ENCODE measurements around the gene S100A4. TPM values are rescaled to one million over a fixed set of nuclear protein-coding genes. Genes with fewer than 3 reads are reported as not detected.

The S100A4 gene
- total RNA-seq, 1 donor = 793 TPM

DNA sequence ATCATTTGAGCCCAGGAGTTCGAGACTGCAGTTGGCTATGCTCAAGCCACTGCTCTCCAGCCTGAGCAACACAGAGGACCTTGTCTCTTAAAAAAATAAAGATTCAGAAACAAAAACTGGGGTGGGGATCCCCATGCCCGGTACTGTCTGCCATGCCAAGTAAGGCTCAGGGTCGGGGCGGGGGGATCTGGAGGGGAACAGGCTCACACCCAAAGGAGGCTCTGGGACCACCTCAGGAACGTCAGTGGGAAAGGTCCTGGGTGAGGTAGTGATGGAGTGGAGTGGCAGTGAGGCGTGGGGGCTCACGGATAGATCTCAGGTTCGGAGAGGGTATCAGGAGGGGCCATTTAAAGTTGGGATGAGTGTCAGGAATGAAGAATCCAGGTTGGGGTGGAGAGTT lies 765 bp upstream of the S100A4 start:
- peak overlapping the region; percentile 82 for H3K4me3 ChIP-seq (ENCODE audit: low read length)
- H3K9me3 ChIP-seq (ENCODE audit: low read depth, low read length) = no peaks in the 10 kb centered on the region
- H3K4me1 ChIP-seq (ENCODE audit: insufficient read depth, low read length) = peaks cover 99% of the 10 kb centered on the region
- no peaks in the 10 kb centered on the region for H3K27me3 ChIP-seq (ENCODE audit: insufficient read depth, low read length)

DNA sequence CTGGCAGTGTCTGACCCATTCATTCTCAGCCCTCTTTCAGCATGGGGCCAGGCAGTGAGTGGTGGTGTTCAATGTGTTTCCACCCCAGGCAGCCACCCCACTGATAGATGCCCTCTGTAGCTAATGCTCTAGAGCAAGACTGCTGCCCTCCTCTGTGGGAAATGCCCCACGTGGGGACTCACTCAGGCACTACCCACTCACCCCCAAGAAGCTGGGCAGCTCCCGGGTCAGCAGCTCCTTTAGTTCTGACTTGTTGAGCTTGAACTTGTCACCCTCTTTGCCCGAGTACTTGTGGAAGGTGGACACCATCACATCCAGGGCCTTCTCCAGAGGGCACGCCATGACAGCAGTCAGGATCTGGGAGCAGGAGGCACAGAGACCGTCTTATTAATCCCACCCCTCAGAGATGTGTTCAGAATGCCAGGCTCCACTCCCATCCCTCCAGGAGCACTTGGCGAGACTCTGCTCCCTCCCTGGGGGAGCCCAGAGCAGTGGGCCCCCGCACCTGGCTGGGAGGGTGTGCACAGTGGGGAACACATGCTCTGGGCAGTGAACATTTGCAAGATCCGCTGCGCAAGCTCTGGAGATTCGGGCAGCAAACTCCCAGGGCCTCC lies 1.0 kb downstream of the S100A4 start:
- no peaks in the 10 kb centered on the region for H3K9me3 ChIP-seq (ENCODE audit: low read depth, low read length)
- H3K27me3 ChIP-seq (ENCODE audit: insufficient read depth, low read length) = no peaks in the 10 kb centered on the region
- H3K4me3 ChIP-seq (ENCODE audit: low read length) = peak overlapping the region; percentile 82
- H3K4me1 ChIP-seq (ENCODE audit: insufficient read depth, low read length) = peaks cover 100% of the 10 kb centered on the region

GRCh38 chr1:153543736-153544135 lies 1.9 kb downstream of the S100A4 start:
- H3K4me3 ChIP-seq (ENCODE audit: low read length) = peak overlapping the region; percentile 6
- no peaks in the 10 kb centered on the region for H3K9me3 ChIP-seq (ENCODE audit: low read depth, low read length)
- peaks cover 94% of the 10 kb centered on the region for H3K4me1 ChIP-seq (ENCODE audit: insufficient read depth, low read length)
- no peaks in the 10 kb centered on the region for H3K27me3 ChIP-seq (ENCODE audit: insufficient read depth, low read length)

DNA sequence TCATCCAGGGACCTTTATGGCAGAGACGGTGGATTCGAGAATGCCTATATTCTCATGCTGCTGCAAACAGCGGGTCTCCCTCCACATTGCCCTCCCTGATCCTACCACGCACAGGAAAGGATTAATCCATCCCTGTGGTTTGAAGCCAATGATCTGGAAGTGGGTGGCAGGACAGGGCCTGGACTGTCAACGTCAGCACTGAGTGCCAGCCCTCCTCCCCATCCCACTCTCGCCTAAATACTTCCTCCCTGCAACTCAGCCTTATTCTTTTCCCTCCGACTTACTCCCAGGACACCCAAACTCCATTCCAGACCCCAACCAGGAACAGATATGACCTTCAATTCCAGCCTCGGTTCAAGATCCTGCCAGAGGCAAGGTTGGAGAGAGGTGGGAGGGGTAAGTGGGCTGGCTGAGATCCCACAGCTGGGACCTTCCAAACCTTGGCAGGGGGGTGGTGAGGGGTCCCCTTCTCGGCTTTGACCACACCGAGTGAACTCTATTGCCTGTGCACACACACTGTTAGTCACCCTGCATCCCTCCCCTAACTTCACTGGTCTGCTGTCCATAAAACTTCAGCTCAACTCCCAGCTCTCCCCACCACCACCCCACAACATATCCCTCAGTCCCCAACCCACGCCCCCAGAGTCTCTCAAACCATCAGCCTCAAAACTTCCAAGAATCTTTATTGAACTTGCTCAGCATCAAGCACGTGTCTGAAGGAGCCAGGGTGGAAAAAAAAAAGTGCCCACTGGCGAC lies 2.5 kb downstream of the S100A4 start:
- Histone ChIP-seq H3K4me1 (ENCODE audit: insufficient read depth, low read length) (peaks cover 92% of the 10 kb centered on the region), H3K9me3 (ENCODE audit: low read depth, low read length) (no peaks in the 10 kb centered on the region), H3K4me3 (ENCODE audit: low read length) (no peak overlapping the region), H3K27me3 (ENCODE audit: insufficient read depth, low read length) (no peaks in the 10 kb centered on the region)

- peaks cover 81% of the 10 kb centered on the region for H3K4me1 ChIP-seq (ENCODE audit: insufficient read depth, low read length)
- H3K9me3 ChIP-seq (ENCODE audit: low read depth, low read length) = no peaks in the 10 kb centered on the region
- H3K27me3 ChIP-seq (ENCODE audit: insufficient read depth, low read length) = no peaks in the 10 kb centered on the region
- no peak overlapping the region for H3K4me3 ChIP-seq (ENCODE audit: low read length)
These were observed 3.7 kb downstream of the S100A4 start for GRCh38 chr1:153541641-153542590.

GRCh38 chr1:153540394-153541361 lies 4.9 kb downstream of the S100A4 start, which contains the start of gene S100A5:
S100A5 (minus strand) TSS chr1:153540934; CDS start chr1:153540191, 743 bp downstream.
- peaks cover 78% of the 10 kb centered on the region for H3K4me1 ChIP-seq (ENCODE audit: insufficient read depth, low read length)
- H3K4me3 ChIP-seq (ENCODE audit: low read length) = no peak within 1 kb of the TSS
- no peaks in the 10 kb centered on the region for H3K27me3 ChIP-seq (ENCODE audit: insufficient read depth, low read length)
- no peaks in the 10 kb centered on the region for H3K9me3 ChIP-seq (ENCODE audit: low read depth, low read length)

DNA sequence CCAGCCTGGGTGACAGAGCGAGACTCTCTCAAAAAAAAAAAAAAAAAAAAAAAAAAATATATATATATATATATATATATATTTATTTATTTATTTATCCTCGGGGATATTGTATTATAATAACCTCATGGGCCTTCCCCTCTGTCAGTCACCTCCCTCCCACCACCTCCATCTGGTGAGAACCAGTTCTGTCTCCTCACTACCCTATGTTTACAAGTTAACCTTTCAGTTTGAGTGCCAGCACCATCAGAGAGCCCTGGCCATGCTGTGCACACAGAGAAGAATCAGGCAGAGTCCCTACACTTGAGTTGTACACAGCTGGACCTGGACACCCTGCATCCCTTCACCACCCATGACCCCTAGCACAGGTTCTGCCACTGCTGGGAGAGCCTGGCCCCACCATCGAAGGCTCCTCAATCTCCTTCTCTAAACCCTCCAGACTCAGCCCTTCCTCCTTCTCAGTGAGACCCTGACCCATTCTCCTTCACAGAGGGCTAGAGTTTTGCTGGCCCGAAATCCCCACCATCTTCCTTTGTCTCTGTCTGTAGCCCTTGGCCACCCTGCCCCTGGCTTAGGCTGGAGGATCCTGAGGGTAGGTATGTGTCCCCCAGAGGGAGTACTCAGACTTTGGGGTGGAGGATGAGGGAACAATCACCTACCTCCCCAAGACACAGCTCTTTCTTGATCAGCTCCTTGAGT lies 6.1 kb downstream of the S100A4 start:
- Histone ChIP-seq H3K4me3 (ENCODE audit: low read length) (no peak overlapping the region), H3K27me3 (ENCODE audit: insufficient read depth, low read length) (no peaks in the 10 kb centered on the region), H3K4me1 (ENCODE audit: insufficient read depth, low read length) (peaks cover 78% of the 10 kb centered on the region), H3K9me3 (ENCODE audit: low read depth, low read length) (no peaks in the 10 kb centered on the region)

DNA sequence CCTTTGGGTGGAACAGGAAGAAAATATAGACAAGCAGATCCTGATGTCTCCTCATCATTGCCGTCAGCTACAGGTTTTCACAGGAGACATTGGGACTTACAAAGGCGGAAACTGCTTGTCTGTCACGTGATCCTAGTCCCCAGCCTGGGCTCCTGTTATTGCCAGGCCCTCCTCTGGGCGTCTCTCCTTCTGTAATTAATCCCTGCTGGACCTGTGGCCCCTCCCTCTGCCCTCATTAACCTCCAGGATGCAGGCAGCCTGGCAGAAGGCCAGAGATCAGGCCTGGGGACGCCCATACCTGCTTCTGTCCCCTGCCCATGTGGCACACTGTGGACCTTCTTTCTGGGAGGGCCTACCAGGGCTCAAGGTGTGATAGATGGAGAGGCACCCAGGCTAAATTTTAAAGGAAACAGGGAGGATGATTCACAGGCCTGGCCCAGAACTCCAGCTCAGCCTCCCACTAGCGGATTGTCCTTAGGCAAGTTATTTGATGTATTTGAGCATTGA lies 7.2 kb downstream of the S100A4 start:
- Histone ChIP-seq H3K4me3 (ENCODE audit: low read length) (no peak overlapping the region), H3K4me1 (ENCODE audit: insufficient read depth, low read length) (peaks cover 78% of the 10 kb centered on the region), H3K27me3 (ENCODE audit: insufficient read depth, low read length) (no peaks in the 10 kb centered on the region), H3K9me3 (ENCODE audit: low read depth, low read length) (no peaks in the 10 kb centered on the region)

- Histone ChIP-seq H3K9me3 (ENCODE audit: low read depth, low read length) (no peaks in the 10 kb centered on the region), H3K4me1 (ENCODE audit: insufficient read depth, low read length) (peaks cover 78% of the 10 kb centered on the region), H3K4me3 (ENCODE audit: low read length) (no peak overlapping the region)
These were observed 8.3 kb downstream of the S100A4 start for GRCh38 chr1:153537376-153537730.

DNA sequence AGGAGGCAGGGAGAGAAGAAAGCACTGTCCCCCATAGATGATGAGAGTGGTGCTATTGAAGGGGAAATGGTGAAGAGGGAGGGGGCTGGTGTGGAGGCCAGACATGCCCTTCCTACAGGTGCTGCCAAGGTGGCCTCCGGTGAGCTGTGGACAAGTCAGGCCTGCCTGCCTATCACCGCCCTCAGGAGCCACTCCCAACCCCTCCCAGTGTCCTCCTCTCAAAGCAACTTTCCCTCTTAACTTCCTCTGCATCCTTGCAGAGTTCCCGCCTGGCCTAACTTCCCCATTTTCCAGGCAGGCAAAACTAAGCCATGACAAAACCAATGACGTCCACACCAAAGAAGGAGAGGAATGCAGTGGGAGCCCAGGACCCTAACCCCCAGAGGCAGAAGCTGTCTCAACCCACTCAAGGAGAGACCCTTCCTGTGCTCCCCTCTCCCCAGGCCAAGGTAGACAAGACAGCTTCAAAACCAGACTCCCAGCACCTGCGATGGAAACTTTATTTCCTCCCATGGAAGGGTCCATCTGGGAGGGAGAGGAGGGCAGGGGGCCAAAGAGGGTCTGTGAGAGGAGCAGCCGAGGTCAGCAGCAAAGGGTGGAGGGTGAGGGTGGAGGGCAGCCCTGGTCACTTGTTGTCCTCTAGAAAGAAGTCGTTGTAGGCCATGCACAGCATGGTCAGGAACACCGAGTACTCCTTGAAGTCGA lies 8.8 kb downstream of the S100A4 start:
- Histone ChIP-seq H3K27me3 (ENCODE audit: insufficient read depth, low read length) (no peaks in the 10 kb centered on the region), H3K9me3 (ENCODE audit: low read depth, low read length) (no peaks in the 10 kb centered on the region), H3K4me3 (ENCODE audit: low read length) (peak overlapping the region; percentile 78), H3K4me1 (ENCODE audit: insufficient read depth, low read length) (peaks cover 78% of the 10 kb centered on the region)

More at GRCh38 chr1:153537376-153537730, 8.3 kb downstream of the S100A4 start:
- H3K27me3 ChIP-seq (ENCODE audit: insufficient read depth, low read length) = no peaks in the 10 kb centered on the region

DNA sequence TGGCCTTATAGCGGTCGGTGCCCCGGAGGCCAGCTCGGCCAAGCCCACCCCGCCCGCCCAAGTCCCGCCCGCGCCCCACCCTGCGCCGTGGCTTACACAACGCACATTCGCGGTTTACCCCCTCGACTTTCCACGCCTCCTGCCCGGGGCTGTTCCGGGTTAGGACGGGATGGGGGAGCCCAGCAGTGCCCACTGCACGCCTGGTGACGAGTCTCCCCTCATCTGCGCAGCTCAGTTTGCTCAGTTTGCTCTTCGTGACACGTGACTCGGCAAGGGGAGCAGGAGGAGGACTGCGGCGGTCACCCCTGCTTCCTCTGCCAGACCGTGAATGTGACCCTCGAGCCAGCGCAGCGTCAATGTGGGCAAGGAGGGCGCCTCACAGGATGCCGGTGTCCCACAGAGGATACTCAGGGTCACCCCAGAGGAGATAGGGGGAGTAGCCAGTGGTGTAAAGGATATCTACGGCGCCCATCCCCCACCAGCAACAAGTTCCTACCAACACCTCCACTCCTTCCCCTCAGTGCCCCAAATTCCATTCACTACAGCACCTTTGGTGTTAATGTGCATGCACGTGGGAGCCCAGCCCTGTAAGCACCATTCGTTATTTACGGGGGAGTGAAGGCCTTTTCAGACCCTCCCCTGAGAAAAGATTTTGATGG lies 9.5 kb downstream of the S100A4 start:
- Histone ChIP-seq H3K9me3 (ENCODE audit: low read depth, low read length) (no peaks in the 10 kb centered on the region), H3K27me3 (ENCODE audit: insufficient read depth, low read length) (no peaks in the 10 kb centered on the region), H3K4me1 (ENCODE audit: insufficient read depth, low read length) (peaks cover 75% of the 10 kb centered on the region), H3K4me3 (ENCODE audit: low read length) (peak overlapping the region; percentile 78)

DNA sequence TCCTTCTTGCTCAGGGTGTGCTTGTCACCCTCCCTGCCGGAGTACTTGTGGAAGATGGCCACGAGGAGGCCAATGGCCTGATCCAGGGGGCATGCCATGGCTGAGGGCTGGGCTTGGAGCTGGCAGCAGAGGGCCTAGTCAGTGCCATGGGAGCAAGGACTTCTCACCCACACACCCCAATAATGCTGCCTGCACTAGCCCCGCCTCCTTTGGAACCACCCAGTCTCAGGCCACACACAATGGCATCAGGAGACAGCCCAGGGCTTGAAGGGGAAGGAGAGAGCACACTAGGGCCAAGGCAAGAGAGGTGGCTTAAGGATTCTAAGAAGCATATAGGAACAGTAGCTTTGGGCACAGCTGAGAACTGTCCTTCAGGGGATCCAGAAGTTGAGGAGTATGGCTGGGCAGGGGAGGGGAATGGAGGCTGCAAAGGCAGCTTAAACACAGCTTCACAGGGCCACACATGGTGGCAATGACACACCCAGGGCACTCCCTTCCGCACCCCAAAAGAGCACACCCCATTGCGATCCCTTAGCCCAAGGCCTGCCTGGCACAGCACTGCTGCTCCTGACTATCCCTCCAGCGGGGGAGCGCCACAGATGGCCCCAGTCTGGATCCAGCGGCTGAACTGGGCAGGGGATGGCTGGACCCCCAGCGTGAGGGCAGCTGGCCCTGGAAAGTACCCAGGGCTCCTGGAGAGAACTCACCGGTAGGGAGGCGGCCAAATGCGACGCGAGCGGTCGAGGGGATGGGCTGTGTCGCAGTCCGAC lies 10.2 kb downstream of the S100A4 start, which contains the start of gene S100A6:
Gene S100A6 (minus strand): TSS at position 750 of the 770 bp plus-strand sequence. CDS start 652 bp downstream, at position 98.
- Histone ChIP-seq H3K4me3 (ENCODE audit: low read length) (peak within 1 kb of the TSS; percentile 78), H3K9me3 (ENCODE audit: low read depth, low read length) (no peaks in the 10 kb centered on the region), H3K4me1 (ENCODE audit: insufficient read depth, low read length) (peaks cover 68% of the 10 kb centered on the region), H3K27me3 (ENCODE audit: insufficient read depth, low read length) (no peaks in the 10 kb centered on the region)

All from mononuclear cell (primary cell).